Common myeloid progenitor, CD34-positive (primary cell): ENCODE data around the gene CCDC73.
A peak's percentile ranks its signal among the peaks of the same experiment; 100 is the strongest.

ENCODE experiments used
- CTCF ChIA-PET: fragments of 350-600 bp; sonication (Branson Sonifier 250); formaldehyde crosslinking; loops from one replicate; lab custom pipeline; 2021; ENCODE audit warnings: antibody characterized with exemption; lab: Charles Lee
- POLR2A ChIA-PET: fragments of 350-600 bp; sonication (Branson Sonifier 250); formaldehyde crosslinking; loops from one replicate; lab custom pipeline; 2021; ENCODE audit warnings: antibody characterized with exemption; lab: Charles Lee
- DNase-seq, 3 donors: peaks; one replicate each; pipeline versions ENCODE4 v3.0.0 to v3.0.0-alpha.2; 2013
- H3K27ac ChIP-seq, 2 experiments: 1 replicate in 1 of 2; 2 replicates in 1 of 2; pipeline ENCODE4 v1.7.0; 2013; ENCODE audit warnings: inconsistent platforms in 2 of 2, low read length in 2 of 2, mild to moderate bottlenecking in 2 of 2, low read depth in 1 of 2, moderate library complexity in 1 of 2; ENCODE audit not compliant: severe bottlenecking in 2 of 2, insufficient read depth in 1 of 2, poor library complexity in 1 of 2
- H3K27me3 ChIP-seq, 5 experiments: replicated peaks in 2 of 5; 1 replicate in 3 of 5; 2 replicates in 2 of 5; pipeline versions ENCODE4 v1.6.1 to v1.7.0; 2013; ENCODE audit warnings: low read length in 4 of 5, mild to moderate bottlenecking in 2 of 5, moderate library complexity in 2 of 5, inconsistent platforms in 1 of 5; ENCODE audit not compliant: insufficient read depth in 5 of 5, control insufficient read depth in 4 of 5
- H3K36me3 ChIP-seq, 4 experiments: 1 replicate in 2 of 4; 2 replicates in 2 of 4; pipeline versions ENCODE4 v1.6.1 to v1.7.0; 2013; ENCODE audit warnings: low read length in 3 of 4, control low read depth in 1 of 4, mild to moderate bottlenecking in 1 of 4; ENCODE audit not compliant: control insufficient read depth in 4 of 4, insufficient read depth in 4 of 4
- H3K4me1 ChIP-seq, 4 experiments: 1 replicate in 3 of 4; 2 replicates in 1 of 4; pipeline versions ENCODE4 v1.6.1 to v1.7.1; 2013; ENCODE audit warnings: low read length in 3 of 4, mild to moderate bottlenecking in 3 of 4, control low read depth in 1 of 4, inconsistent platforms in 1 of 4, moderate library complexity in 1 of 4; ENCODE audit not compliant: control insufficient read depth in 4 of 4, insufficient read depth in 4 of 4; ENCODE audit errors: control extremely low read depth in 1 of 4
- H3K4me3 ChIP-seq, 7 experiments: 1 replicate in 4 of 7; 2 replicates in 3 of 7; pipeline versions ENCODE4 v1.5.1 to v1.7.0; 2013; ENCODE audit warnings: mild to moderate bottlenecking in 7 of 7, low read length in 6 of 7, moderate library complexity in 6 of 7, inconsistent platforms in 2 of 7, low read depth in 2 of 7, control low read depth in 1 of 7; ENCODE audit not compliant: insufficient read depth in 4 of 7, control insufficient read depth in 1 of 7; ENCODE audit errors: extremely low read depth in 1 of 7
- H3K9me3 ChIP-seq, 5 experiments: 1 replicate in 4 of 5; 2 replicates in 1 of 5; pipeline versions ENCODE4 v1.6.1 to v1.7.1; 2013; ENCODE audit warnings: low read length in 4 of 5, mild to moderate bottlenecking in 2 of 5, inconsistent platforms in 1 of 5, low read depth in 1 of 5, moderate library complexity in 1 of 5; ENCODE audit not compliant: control insufficient read depth in 4 of 5, insufficient read depth in 2 of 5; ENCODE audit errors: control extremely low read depth in 1 of 5
- WGBS: methylation state at CpG from one replicate; pipeline ENCODE4 v1.1.5; 2013; ENCODE audit not compliant: insufficient coverage; 5-methylcytosine and 5-hydroxymethylcytosine counted together

The CCDC73 gene

GRCh38 chr11:32586576-32587190, 207.8 kb downstream of the CCDC73 start:
- POLR2A ChIA-PET = interaction anchor here (0.6 kb wide), 1 partner anchor 159 kb away, joined by 4 read pairs; no protein-coding TSS in a partner anchor
- CTCF ChIA-PET = interaction anchor here (0.8 to 1.5 kb wide), 5 partner anchors 9 to 200 kb away, joined by 3 to 4 read pairs (median 3); no protein-coding TSS in a partner anchor
- peak; percentile 45 to 65 (median 57) for DNase-seq
- H3K27me3 ChIP-seq = no peaks in the 10 kb centered on the region
- H3K4me1 ChIP-seq = peaks cover 13 to 42% (median 22%) of the 10 kb centered on the region in 4 experiments
- H3K9me3 ChIP-seq = no peaks in the 10 kb centered on the region
- no peak overlapping the region for H3K4me3 ChIP-seq
- peaks cover 16 to 34% (median 29%) of the 10 kb centered on the region in 4 experiments for H3K36me3 ChIP-seq
- no peak overlapping the region for H3K27ac ChIP-seq
- WGBS = 60% methylated on average over 3 of the region's 4 CpGs

- no peaks in the 10 kb centered on the region for H3K27me3 ChIP-seq
- POLR2A ChIA-PET = no interaction called here
- peak overlapping the region in 6 of 7 experiments; percentile 81 to 95 (median 90) for H3K4me3 ChIP-seq
- peaks cover 13 to 38% (median 22%) of the 10 kb centered on the region in 4 experiments for H3K4me1 ChIP-seq
- H3K9me3 ChIP-seq = no peaks in the 10 kb centered on the region
- 88% methylated on average over 1 of the region's 7 CpGs for WGBS
- H3K27ac ChIP-seq = peak overlapping the region in 1 of 2 experiments; percentile 80
- peaks cover 8 to 19% (median 12%) of the 10 kb centered on the region in 4 experiments for H3K36me3 ChIP-seq
- DNase-seq = peak in 1 of 3 donors; percentile 15
- CTCF ChIA-PET = no interaction called here
Observed at GRCh38 chr11:32584921-32585320, 209.5 kb downstream of the CCDC73 start.

- H3K4me3 ChIP-seq = peak within 1 kb of the TSS; percentile 76 to 95 (median 88)
- peak within 1 kb of the TSS in 1 of 2 experiments; percentile 80 for H3K27ac ChIP-seq
- under 1% methylated on average over 48 of the region's 70 CpGs for WGBS
- ChIA-PET CTCF (interaction anchor here (0.8 to 1.3 kb wide), 2 partner anchors 17 to 163 kb away, joined by 3 read pairs; no protein-coding TSS in a partner anchor), POLR2A (no interaction called here)
- DNase-seq = peak; percentile 95 to 96 (median 96)
- peaks cover under 1 to 6% (median 3%) of the 10 kb centered on the region in 4 experiments for H3K36me3 ChIP-seq
- H3K4me1 ChIP-seq = peaks cover 13 to 38% (median 22%) of the 10 kb centered on the region in 4 experiments
- H3K27me3 ChIP-seq = no peaks in the 10 kb centered on the region
- no peaks in the 10 kb centered on the region for H3K9me3 ChIP-seq
Observed at GRCh38 chr11:32583459-32584271, 210.8 kb downstream of the CCDC73 start, which contains the start of gene EIF3M. Gene EIF3M (plus strand): TSS chr11:32583831. CDS start chr11:32583888, 57 bp downstream.

GRCh38 chr11:32581556-32581955, 212.9 kb downstream of the CCDC73 start:
- no peak for DNase-seq
- Histone ChIP-seq H3K9me3 (no peaks in the 10 kb centered on the region), H3K4me3 (no peak overlapping the region), H3K27ac (no peak overlapping the region), H3K36me3 (no peaks in the 10 kb centered on the region), H3K4me1 (peaks cover 9 to 26% (median 18%) of the 10 kb centered on the region in 4 experiments), H3K27me3 (no peaks in the 10 kb centered on the region)
- ChIA-PET CTCF (no interaction called here), POLR2A (no interaction called here)
- WGBS = 100% methylated on average over 3 of the region's 3 CpGs

GRCh38 chr11:32580967-32581366, 213.5 kb downstream of the CCDC73 start:
- Histone ChIP-seq H3K4me1 (peaks cover 9 to 21% (median 16%) of the 10 kb centered on the region in 4 experiments), H3K27me3 (no peaks in the 10 kb centered on the region), H3K9me3 (no peaks in the 10 kb centered on the region), H3K27ac (no peak overlapping the region), H3K36me3 (no peaks in the 10 kb centered on the region), H3K4me3 (no peak overlapping the region)
- POLR2A ChIA-PET = no interaction called here
- CTCF ChIA-PET = no interaction called here
- 86% methylated on average over 1 of the region's 2 CpGs for WGBS
- no peak for DNase-seq

GRCh38 chr11:32576456-32576855, 218.0 kb downstream of the CCDC73 start:
- no peak for DNase-seq
- Histone ChIP-seq H3K4me1 (peaks cover 0 to 2% (median 0%) of the 10 kb centered on the region in 4 experiments), H3K9me3 (no peaks in the 10 kb centered on the region), H3K27ac (no peak overlapping the region), H3K36me3 (no peaks in the 10 kb centered on the region), H3K27me3 (no peaks in the 10 kb centered on the region), H3K4me3 (no peak overlapping the region)
- ChIA-PET POLR2A (no interaction called here), CTCF (interaction anchor here (0.6 kb wide), 1 partner anchor 173 kb away, joined by 3 read pairs; no protein-coding TSS in a partner anchor)
- no CpG with 5 or more reads among the region's 1 CpG for WGBS
